SK-N-SH (cell line): ENCODE measurements around the gene ANKRD65.

ENCODE experiments used
- EP300 ChIP-seq, 2 experiments: IDR thresholded peaks; 2 replicates each; pipeline versions ENCODE4 v1.4.0 to v1.6.1; 2012; ENCODE audit warnings: borderline replicate concordance in 1 of 2, low read depth in 1 of 2, low read length in 1 of 2
- FOXM1 ChIP-seq: IDR thresholded peaks from 2 replicates; pipeline ENCODE4 v1.4.0; 2012; ENCODE audit warnings: low read depth, mild to moderate bottlenecking
- NRF1 ChIP-seq: IDR thresholded peaks from 2 replicates; pipeline ENCODE4 v1.6.1; 2012; ENCODE audit warnings: low read depth, mild to moderate bottlenecking, low read length
- POLR2AphosphoS5 ChIP-seq: IDR thresholded peaks from 2 replicates; pipeline ENCODE4 v1.6.1; 2012; ENCODE audit warnings: low read depth, low read length
- RAD21 ChIP-seq: IDR thresholded peaks from 2 replicates; pipeline ENCODE4 v1.6.1; 2012; ENCODE audit warnings: mild to moderate bottlenecking, low read length
- RXRA ChIP-seq: IDR thresholded peaks from 2 replicates; pipeline ENCODE4 v1.4.0; 2012; ENCODE audit warnings: low read depth, mild to moderate bottlenecking, borderline replicate concordance
- TCF12 ChIP-seq: IDR thresholded peaks from 2 replicates; pipeline ENCODE4 v1.4.0; 2012
- USF2 ChIP-seq: fragments of 150-350 bp; IDR thresholded peaks from 2 replicates; pipeline ENCODE4 v1.6.1; 2017; ENCODE audit warnings: antibody characterized with exemption, low read length, low read depth, borderline replicate concordance
- YY1 ChIP-seq: IDR thresholded peaks from 2 replicates; pipeline ENCODE4 v1.4.0; 2012; ENCODE audit warnings: low read depth, mild to moderate bottlenecking
- TF ChIP-seq, protein P1 (sequence below): fragments of 200-600 bp; sonication (generic); IDR thresholded peaks from 2 replicates; pipeline ENCODE4 v1.6.1; 2017; ENCODE audit warnings: antibody characterized with exemption, mild to moderate bottlenecking, moderate library complexity
- TF ChIP-seq, protein P2 (sequence below): IDR thresholded peaks from 2 replicates; pipeline ENCODE4 v1.4.0; 2012; ENCODE audit warnings: low read depth, borderline replicate concordance
- TF ChIP-seq, protein P3 (sequence below): fragments of 150-350 bp; IDR thresholded peaks from 2 replicates; pipeline ENCODE4 v1.6.1; 2016; ENCODE audit warnings: mild to moderate bottlenecking, low read depth, low read length

DNA sequence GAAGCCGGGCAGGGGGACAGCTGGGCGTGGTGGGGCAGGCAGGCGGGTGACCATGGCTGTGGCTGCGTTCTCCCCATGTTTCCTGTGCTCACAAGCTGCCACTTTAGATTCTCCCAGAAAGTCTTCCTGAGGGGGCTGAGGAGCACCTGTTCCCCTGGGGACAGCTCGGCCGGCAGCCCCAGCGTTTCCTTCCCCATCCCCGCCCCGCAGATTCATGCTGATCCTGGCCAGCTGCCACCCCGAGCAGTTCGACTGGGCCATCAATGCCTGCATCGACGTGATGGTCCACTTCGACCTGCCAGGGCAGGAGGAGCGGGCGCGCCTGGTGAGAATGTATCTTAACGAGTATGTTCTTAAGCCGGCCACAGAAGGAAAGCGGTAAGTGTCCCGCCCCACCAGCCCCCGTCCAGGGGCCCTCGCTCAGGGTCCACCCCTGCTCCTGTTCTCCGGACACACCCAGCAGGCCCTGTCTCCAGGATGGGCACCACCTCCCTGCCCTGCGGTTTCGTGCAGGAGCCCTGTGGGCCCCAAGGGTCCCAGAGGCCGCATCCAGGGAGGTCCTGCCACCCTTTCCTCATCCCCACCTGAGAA is 39.6 kb upstream of the ANKRD65 start:
- TF ChIP-seq POLR2AphosphoS5 (no peak), NRF1 (no peak), RXRA (no peak), RAD21 (no peak), FOXM1 (no peak), YY1 (no peak), EP300 (IDR thresholded peaks at IDR 0.05; ENCODE audit: borderline replicate concordance in 1 of 2, low read depth in 1 of 2, low read length in 1 of 2) (no peak), USF2 (no peak), TCF12 (no peak)
- TF ChIP-seq, protein P1, sequence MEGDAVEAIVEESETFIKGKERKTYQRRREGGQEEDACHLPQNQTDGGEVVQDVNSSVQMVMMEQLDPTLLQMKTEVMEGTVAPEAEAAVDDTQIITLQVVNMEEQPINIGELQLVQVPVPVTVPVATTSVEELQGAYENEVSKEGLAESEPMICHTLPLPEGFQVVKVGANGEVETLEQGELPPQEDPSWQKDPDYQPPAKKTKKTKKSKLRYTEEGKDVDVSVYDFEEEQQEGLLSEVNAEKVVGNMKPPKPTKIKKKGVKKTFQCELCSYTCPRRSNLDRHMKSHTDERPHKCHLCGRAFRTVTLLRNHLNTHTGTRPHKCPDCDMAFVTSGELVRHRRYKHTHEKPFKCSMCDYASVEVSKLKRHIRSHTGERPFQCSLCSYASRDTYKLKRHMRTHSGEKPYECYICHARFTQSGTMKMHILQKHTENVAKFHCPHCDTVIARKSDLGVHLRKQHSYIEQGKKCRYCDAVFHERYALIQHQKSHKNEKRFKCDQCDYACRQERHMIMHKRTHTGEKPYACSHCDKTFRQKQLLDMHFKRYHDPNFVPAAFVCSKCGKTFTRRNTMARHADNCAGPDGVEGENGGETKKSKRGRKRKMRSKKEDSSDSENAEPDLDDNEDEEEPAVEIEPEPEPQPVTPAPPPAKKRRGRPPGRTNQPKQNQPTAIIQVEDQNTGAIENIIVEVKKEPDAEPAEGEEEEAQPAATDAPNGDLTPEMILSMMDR, result no peak
- TF ChIP-seq, protein P2, sequence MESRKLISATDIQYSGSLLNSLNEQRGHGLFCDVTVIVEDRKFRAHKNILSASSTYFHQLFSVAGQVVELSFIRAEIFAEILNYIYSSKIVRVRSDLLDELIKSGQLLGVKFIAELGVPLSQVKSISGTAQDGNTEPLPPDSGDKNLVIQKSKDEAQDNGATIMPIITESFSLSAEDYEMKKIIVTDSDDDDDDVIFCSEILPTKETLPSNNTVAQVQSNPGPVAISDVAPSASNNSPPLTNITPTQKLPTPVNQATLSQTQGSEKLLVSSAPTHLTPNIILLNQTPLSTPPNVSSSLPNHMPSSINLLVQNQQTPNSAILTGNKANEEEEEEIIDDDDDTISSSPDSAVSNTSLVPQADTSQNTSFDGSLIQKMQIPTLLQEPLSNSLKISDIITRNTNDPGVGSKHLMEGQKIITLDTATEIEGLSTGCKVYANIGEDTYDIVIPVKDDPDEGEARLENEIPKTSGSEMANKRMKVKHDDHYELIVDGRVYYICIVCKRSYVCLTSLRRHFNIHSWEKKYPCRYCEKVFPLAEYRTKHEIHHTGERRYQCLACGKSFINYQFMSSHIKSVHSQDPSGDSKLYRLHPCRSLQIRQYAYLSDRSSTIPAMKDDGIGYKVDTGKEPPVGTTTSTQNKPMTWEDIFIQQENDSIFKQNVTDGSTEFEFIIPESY, result no peak
- TF ChIP-seq, protein P3, sequence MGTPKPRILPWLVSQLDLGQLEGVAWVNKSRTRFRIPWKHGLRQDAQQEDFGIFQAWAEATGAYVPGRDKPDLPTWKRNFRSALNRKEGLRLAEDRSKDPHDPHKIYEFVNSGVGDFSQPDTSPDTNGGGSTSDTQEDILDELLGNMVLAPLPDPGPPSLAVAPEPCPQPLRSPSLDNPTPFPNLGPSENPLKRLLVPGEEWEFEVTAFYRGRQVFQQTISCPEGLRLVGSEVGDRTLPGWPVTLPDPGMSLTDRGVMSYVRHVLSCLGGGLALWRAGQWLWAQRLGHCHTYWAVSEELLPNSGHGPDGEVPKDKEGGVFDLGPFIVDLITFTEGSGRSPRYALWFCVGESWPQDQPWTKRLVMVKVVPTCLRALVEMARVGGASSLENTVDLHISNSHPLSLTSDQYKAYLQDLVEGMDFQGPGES, result no peak
